Daoy (cell line): ENCODE measurements around the gene PPP4R4. TPM values are rescaled to one million over a fixed set of nuclear protein-coding genes. Genes with fewer than 3 reads are reported as not detected.

Source experiments
- DNase-seq: peaks from one replicate; pipeline ENCODE4 v3.0.0-alpha.2; 2015; ENCODE audit warnings: low read depth
- total RNA-seq: library from RNA; depleted of rRNA; stranded (reverse); fragments of >200 nt; shearing (Covaris generic); gene quantifications from 2 replicates; pipeline ENCODE4 v1.2.3, GENCODE V29; 2014; rRNA removed

PPP4R4 gene
- 7.1 and 17.6 TPM in 2 replicates for total RNA-seq

DNA sequence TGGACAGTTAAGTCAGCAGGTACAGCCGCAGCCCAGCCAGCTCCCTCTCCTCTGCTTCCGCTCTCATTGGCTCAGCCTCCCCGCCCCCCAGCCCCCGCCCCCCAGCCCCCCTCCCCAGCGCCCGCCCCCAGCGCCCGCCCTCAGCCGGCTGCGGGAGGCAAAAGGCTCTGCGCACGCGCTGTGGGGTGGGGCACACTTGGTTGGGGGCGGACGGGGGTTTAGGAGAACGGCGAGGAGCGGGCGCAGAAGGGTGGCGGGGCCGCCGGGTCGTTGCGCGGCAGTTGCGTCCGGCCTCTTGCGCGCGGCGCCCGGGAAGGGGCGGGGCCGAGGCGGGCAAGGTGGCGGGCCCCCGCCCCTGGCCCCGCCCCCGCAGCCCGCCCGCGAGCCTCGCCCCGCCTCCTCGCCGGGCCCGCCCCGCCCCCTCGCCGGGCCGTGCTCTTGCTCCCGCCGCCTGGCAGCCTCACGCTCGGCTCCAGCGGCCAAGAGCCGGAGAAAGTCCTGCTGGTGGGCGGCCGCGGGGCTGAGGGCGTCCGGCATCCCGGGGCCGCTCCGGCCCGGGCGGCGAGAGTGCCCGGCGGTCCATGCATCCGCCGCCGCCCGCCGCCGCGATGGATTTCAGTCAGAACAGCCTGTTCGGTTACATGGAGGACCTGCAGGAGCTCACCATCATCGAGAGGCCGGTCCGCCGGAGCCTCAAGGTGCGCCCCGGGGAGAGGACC, at the start of gene PPP4R4:
Gene PPP4R4, plus strand, starts transcription at position 438 of the 719 bp plus-strand sequence. Its CDS starts 144 bp downstream, at position 582.
- peak; percentile 97 for DNase-seq

DNA sequence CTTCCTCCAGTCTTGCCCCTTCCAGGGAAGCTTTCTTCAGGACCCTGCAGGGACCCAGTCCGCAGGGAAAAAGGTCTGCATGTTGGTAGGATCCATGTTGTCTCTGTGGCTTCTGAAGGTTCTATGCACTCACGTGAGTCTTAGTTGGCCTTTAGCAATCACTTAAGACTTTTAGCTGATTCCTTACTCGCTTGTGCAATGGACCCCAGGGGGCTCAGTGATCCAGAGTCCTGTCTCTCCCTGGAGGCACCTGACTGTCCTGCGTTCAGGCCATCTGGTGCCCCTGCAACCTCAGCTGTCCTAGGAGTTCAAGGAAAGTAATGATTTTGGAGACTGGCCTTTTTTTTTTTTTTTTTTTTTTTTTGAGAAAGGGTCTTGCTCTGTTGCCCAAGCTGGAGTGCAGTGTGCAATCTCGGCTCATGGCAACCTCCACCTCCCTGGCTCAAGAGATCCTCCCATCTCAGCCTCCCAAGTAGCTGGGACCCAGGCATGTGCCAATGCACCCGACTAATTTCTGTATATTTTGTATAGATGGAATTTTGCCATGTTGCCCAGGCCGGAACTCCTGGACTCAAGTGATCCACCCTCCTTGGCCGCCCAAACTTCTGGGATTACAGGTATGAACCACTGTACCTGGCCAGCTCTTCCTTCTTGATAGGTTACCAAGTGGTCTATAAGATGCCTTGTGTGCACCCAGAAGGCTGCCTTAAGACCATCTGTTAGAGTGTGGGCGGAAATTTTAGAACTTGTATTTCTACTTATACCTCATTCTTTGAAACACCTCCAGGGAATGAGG, 49.3 kb upstream of the PPP4R4 start:
- DNase-seq: no peak

GRCh38 chr14:94125659-94126418, 48.3 kb upstream of the PPP4R4 start:
- no peak for DNase-seq

DNA sequence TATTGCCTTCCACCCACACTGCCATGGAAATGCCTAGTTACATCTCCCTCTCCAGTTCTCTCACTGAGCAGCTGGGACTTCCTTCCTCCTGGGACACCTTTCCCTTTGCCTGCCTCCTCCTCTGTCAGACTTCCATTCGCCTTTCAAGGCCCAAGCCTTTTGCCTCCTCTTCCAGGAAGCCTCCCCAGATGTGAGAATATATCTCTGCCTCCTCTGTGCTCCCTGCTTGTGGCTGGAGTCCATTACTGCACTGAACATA, 47.8 kb upstream of the PPP4R4 start:
- DNase-seq: no peak

DNA sequence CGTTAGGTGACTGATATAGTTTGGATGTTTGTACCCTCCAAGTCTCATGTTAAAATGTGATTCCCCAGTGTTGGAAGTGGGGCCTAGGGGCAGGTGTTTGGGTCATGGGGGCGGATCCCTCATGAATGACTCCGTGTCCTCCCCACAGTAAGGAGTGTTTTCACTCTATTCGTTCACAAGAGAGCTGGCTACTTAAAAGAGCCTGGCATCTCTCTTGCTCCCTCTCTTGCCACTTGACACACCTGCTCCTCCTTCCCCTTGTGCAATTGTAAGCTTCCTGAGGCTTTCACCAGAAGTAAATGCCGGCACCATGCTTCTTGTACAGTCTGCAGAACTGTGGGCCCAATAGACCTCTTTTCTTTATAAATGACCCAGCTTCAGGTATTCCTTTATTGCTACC, 47.3 kb upstream of the PPP4R4 start:
- DNase-seq: no peak

GRCh38 chr14:94127330-94127729, 46.8 kb upstream of the PPP4R4 start:
- DNase-seq: no peak

DNA sequence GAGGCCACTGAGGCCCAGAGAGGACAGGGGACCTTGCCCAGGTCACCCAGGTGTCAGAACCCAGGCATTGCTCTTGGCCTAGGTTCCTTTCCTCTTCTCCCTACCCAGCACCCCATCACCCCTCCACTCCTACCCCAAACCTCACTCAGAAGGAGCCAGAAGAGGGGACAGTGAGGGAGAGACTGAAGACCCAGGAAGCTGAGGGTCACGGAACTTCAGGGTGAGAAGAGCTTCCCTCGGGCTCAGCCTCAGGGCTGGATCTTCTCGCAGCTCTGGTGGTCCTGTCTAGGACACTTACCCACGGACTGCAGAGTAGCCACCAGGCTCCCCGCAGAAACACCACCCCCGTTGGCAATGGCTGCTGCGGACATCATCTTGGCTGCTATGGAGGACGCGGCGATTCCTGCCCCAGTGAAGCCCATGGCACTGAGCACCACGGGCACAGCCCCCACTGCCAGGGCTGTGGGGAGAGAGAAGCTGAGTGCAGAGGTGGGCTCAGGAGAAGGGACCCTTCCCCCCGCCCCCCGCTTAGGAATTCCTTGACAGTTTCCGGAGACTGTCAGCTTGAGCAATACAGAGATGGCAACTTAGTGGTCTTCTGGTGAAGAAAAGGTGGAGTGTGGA, 45.8 kb upstream of the PPP4R4 start:
- no peak for DNase-seq

- peak; percentile 92 for DNase-seq
These were observed 44.9 kb upstream of the PPP4R4 start, which contains the start of gene IFI27L2 for GRCh38 chr14:94129111-94129757. Gene IFI27L2, minus strand, starts transcription at chr14:94129604. Its CDS starts 40 bp downstream, at chr14:94129564.

GRCh38 chr14:94129758-94130414, 44.2 kb upstream of the PPP4R4 start:
- DNase-seq: peak; percentile 80

GRCh38 chr14:94132285-94132887, 41.7 kb upstream of the PPP4R4 start:
- peak; percentile 63 for DNase-seq

- DNase-seq: no peak
These were observed 38.6 kb upstream of the PPP4R4 start for GRCh38 chr14:94135476-94135875.

DNA sequence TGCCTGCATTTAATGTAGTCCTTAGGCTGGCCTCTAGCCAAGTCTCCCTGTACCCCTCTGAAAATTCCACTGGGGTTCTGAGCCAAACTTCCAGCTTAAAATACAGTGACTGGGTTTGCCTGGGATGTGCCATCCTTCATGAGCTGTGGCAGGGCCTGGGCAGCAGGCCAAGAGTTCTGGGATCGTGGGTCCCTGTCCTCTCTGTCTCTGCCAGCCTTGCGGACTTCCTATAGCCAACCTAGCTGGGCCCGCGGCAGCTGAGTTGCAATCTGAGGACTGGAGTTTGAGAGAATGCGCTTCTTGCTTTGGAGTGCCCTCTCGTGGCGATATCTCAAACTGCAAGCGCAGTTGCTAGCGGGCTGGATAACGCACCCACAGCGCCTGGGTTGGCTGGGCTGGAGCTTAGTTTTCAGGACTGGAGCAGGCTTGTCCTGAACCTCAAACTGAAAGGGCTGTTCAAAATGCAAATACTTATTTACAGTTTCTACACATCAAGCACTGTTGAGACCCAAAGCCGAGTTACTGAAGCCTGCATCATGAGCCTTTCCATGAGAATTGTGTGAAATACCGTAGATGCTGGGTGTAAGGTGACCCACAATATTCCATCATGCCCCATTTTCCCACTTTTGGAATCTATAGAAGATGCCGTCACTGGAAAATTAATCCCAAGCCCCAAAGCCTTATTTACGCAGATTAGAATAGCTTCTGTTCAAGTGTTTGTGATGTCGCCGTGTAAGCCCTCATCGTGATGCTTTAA, 37.4 kb upstream of the PPP4R4 start:
- DNase-seq: peak; percentile 86

GRCh38 chr14:94138251-94138650, 35.9 kb upstream of the PPP4R4 start:
- DNase-seq: no peak

GRCh38 chr14:94139006-94139405, 35.1 kb upstream of the PPP4R4 start:
- no peak for DNase-seq

GRCh38 chr14:94139421-94139820, 34.7 kb upstream of the PPP4R4 start:
- no peak for DNase-seq

DNA sequence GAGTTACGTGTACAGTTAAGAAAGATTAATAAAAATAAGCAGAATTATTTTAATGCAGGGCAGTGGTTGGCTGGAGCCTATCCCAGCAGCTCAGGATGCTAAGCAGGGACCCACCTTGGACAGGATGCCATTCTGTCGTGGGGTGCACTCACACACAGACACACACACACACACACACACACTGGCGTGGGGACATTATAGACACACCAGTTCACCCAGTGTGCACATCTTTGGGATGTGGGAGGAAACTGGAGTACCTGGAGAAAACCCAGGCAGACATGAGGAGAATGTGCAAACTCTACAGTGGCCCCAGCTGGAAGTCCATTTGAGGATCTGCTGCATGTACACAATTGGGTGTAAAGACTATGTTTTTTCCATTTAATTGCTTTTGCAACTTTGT, 31.9 kb upstream of the PPP4R4 start:
- DNase-seq: no peak

DNA sequence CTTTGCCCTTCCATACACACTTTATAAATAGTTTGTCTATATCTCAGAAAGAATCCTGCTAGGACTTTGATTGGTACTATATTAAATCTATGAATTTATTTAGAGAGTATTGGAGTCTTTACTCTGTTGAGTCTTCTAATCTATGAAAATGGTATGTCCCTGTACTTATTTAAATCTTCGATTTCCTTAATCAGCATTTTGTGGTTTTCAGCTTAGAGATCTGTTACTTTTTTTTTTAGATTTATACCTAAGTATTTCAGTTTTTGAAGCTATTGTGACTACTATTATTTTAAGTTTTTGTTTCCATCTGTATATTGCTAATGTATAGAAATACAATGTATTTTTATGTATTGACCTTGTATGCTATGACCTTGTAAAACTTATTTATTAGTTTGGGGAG, 31.3 kb upstream of the PPP4R4 start:
- DNase-seq: no peak

- DNase-seq: peak; percentile 44
These were observed 30.9 kb upstream of the PPP4R4 start for GRCh38 chr14:94143239-94143638.

- no peak for DNase-seq
These were observed 30.4 kb upstream of the PPP4R4 start for GRCh38 chr14:94143711-94144110.

DNA sequence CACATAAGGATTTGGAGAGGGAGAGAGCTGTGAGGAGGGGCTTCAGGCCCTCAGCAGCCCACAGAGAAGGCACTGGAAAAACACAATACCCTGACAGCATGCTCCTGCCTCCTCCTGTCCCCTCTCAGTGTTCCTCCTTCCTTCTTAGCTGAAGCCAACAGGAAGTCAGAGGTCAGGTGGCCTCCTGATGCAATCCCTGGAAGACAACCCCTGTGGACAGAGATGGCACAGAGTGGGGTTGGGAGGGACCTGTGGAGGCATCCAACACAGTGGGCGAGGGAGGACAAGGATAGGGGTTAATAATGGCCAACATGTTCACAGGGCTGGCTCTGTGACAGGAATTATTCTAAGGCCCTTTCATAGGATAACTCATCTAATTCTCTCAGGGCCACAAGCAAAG, 29.4 kb upstream of the PPP4R4 start:
- no peak for DNase-seq
